OCI-LY7 (cell line): ENCODE results near the gene DST. TPM values are rescaled to one million over a fixed set of nuclear protein-coding genes. Genes with fewer than 3 reads are reported as not detected.

Experiments
- BruUV-seq: library from RNA; stranded (reverse); fragments of 400-500 nt; replicated peaks from 2 replicates; lab custom pipeline; 2021; lab: Mats Ljungman, UMichigan
- CTCF ChIA-PET: fragments of 300-600 bp; sonication (Branson Sonifier 250); formaldehyde crosslinking; loops from one replicate; lab custom pipeline; 2022; ENCODE audit warnings: antibody characterized with exemption; ENCODE audit not compliant: unreplicated experiment; lab: Charles Lee
- POLR2A ChIA-PET: fragments of 300-600 bp; sonication (Branson Sonifier 250); formaldehyde crosslinking; loops from one replicate; lab custom pipeline; 2022; ENCODE audit warnings: antibody characterized with exemption; lab: Charles Lee
- DNase-seq: peaks from one replicate; pipeline ENCODE4 v3.0.0-alpha.2; 2015; ENCODE audit warnings: low spot score
- H2AFZ ChIP-seq: fragments of 200-600 bp; sonication (generic), shearing (Covaris generic); 2 replicates; pipeline ENCODE4 v1.6.1; 2014; ENCODE audit warnings: mild to moderate bottlenecking, antibody characterized with exemption, low read length, moderate library complexity
- H3K27ac ChIP-seq: fragments of 200-600 bp; sonication (generic); 2 replicates; pipeline ENCODE4 v1.5.1; 2014; ENCODE audit warnings: mixed run types, low read depth, mild to moderate bottlenecking, moderate library complexity, low read length, inconsistent platforms; ENCODE audit not compliant: poor library complexity, severe bottlenecking
- H3K36me3 ChIP-seq: fragments of 200-600 bp; sonication (generic); 2 replicates; pipeline ENCODE4 v1.6.1; 2014; ENCODE audit warnings: mild to moderate bottlenecking, antibody characterized with exemption, low read length, moderate library complexity, mixed read lengths; ENCODE audit not compliant: insufficient read depth
- H3K4me1 ChIP-seq: fragments of 200-600 bp; sonication (generic); 2 replicates; pipeline ENCODE4 v1.5.1; 2014; ENCODE audit warnings: mild to moderate bottlenecking, low read length; ENCODE audit not compliant: insufficient read depth, poor library complexity, severe bottlenecking
- H3K4me2 ChIP-seq: fragments of 200-600 bp; sonication (generic); 2 replicates; pipeline ENCODE4 v1.6.1; 2014; ENCODE audit warnings: mild to moderate bottlenecking, low read length
- H3K4me3 ChIP-seq: fragments of 200-600 bp; sonication (generic); 2 replicates; pipeline ENCODE4 v1.5.1; 2014; ENCODE audit warnings: mild to moderate bottlenecking, low read depth, low read length; ENCODE audit not compliant: poor library complexity, severe bottlenecking
- H3K79me2 ChIP-seq: fragments of 200-600 bp; sonication (generic); 2 replicates; pipeline ENCODE4 v1.6.1; 2016; ENCODE audit warnings: low read depth, mild to moderate bottlenecking, low read length, moderate library complexity, mixed read lengths; ENCODE audit not compliant: insufficient read depth
- H3K9me2 ChIP-seq: fragments of 200-600 bp; sonication (generic); 2 replicates; pipeline ENCODE4 v1.6.1; 2016; ENCODE audit warnings: mild to moderate bottlenecking, low read length, mixed read lengths; ENCODE audit not compliant: insufficient read depth
- H3K9me3 ChIP-seq: fragments of 200-600 bp; sonication (generic); 2 replicates; pipeline ENCODE4 v1.6.1; 2014; ENCODE audit warnings: mild to moderate bottlenecking, mixed run types, low read length, mixed read lengths
- H4K20me1 ChIP-seq: fragments of 200-600 bp; sonication (generic); 2 replicates; pipeline ENCODE4 v1.6.1; 2014; ENCODE audit warnings: mild to moderate bottlenecking, antibody characterized with exemption, low read length, moderate library complexity, mixed read lengths; ENCODE audit not compliant: insufficient read depth
- CTCF ChIP-seq: fragments of 200-600 bp; sonication (generic); conservative IDR thresholded peaks from 2 replicates; pipeline ENCODE4 v1.5.1; 2014; ENCODE audit warnings: mild to moderate bottlenecking, antibody characterized with exemption, low read length, moderate library complexity, mixed read lengths
- EZH2phosphoT487 ChIP-seq: fragments of 200-600 bp; sonication (generic); IDR thresholded peaks from 2 replicates; pipeline ENCODE4 v1.6.1; 2018; ENCODE audit warnings: low read depth, borderline replicate concordance, mild to moderate bottlenecking, mixed run types, antibody characterized with exemption, low read length, moderate library complexity, mixed read lengths
- intact Hi-C: fragments of 100-400 bp; cut with micrococcal nuclease; formaldehyde crosslinking; loops from one replicate; pipeline ENCODE4 v1.10.0; 2022; ENCODE audit not compliant: unreplicated experiment
- total RNA-seq, 2 experiments: library from RNA; depleted of rRNA in 1 of 2; stranded (reverse); fragments of >200 nt in 1 of 2; shearing (Covaris generic) in 1 of 2; gene quantifications; 2 replicates each; pipeline ENCODE4 v1.2.3, GENCODE V29; 2014 to 2022

Gene DST
- total RNA-seq, 2 experiments from 2014 or later: 8.4 to 19.4 TPM

GRCh38 chr6:56528412-56528841 lies 114.3 kb downstream of the DST start:
- ChIA-PET CTCF (no interaction called here), POLR2A (interaction anchor here (0.6 to 0.9 kb wide), 3 partner anchors 14 to 565 kb away, joined by 3 read pairs; no protein-coding TSS in a partner anchor)
- H3K4me1 ChIP-seq: peaks cover 64% of the 10 kb centered on the region

GRCh38 chr6:56527934-56528333 lies 114.8 kb downstream of the DST start:
- Histone ChIP-seq H3K27ac (no peak overlapping the region), H2AFZ (no peak overlapping the region), H3K9me2 (no peaks in the 10 kb centered on the region), H3K9me3 (no peaks in the 10 kb centered on the region), H3K79me2 (peaks cover 6% of the 10 kb centered on the region; the same call in 1 of the 2 replicates), H3K4me2 (no peak overlapping the region; the same call in 1 of the 2 replicates), H3K36me3 (no peaks in the 10 kb centered on the region), H3K4me1 (peaks cover 60% of the 10 kb centered on the region), H4K20me1 (no peaks in the 10 kb centered on the region), H3K4me3 (no peak overlapping the region)
- DNase-seq: no peak
- CTCF ChIA-PET: no interaction called here
- POLR2A ChIA-PET: interaction anchor here (0.7 to 0.9 kb wide), 2 partner anchors 36 to 566 kb away, joined by 3 read pairs; no protein-coding TSS in a partner anchor
- intact Hi-C loops: no loop called here
- TF ChIP-seq EZH2phosphoT487 (no peak), CTCF (no peak)
- BruUV-seq: no TSS peak

More at GRCh38 chr6:56528412-56528841, 114.3 kb downstream of the DST start:
- no peak overlapping the region; the same call in 1 of the 2 replicates for H2AFZ ChIP-seq
- TF ChIP-seq EZH2phosphoT487 (no peak), CTCF (no peak)
- no peak overlapping the region for H3K27ac ChIP-seq
- no peak overlapping the region; the same call in 1 of the 2 replicates for H3K4me2 ChIP-seq
- H3K9me3 ChIP-seq: no peaks in the 10 kb centered on the region
- H3K36me3 ChIP-seq: no peaks in the 10 kb centered on the region
- DNase-seq: no peak
- H3K79me2 ChIP-seq: peaks cover 2% of the 10 kb centered on the region; the same call in 1 of the 2 replicates
- H3K4me3 ChIP-seq: no peak overlapping the region
- H4K20me1 ChIP-seq: no peaks in the 10 kb centered on the region
- no peaks in the 10 kb centered on the region for H3K9me2 ChIP-seq
- intact Hi-C loops: no loop called here
- no TSS peak for BruUV-seq

- TF ChIP-seq EZH2phosphoT487 (no peak), CTCF (no peak)
- POLR2A ChIA-PET: interaction anchor here (0.6 to 2.4 kb wide), 7 partner anchors 12 to 638 kb away, joined by 3 to 9 read pairs (median 7); no protein-coding TSS in a partner anchor
- CTCF ChIA-PET: interaction anchor here (1.5 kb wide), 1 partner anchor 12 kb away, joined by 4 read pairs; no protein-coding TSS in a partner anchor
- Histone ChIP-seq H3K9me3 (no peaks in the 10 kb centered on the region), H2AFZ (no peak overlapping the region; the same call in 1 of the 2 replicates), H3K79me2 (peaks cover 6% of the 10 kb centered on the region; the same call in 1 of the 2 replicates), H3K9me2 (no peaks in the 10 kb centered on the region), H4K20me1 (no peaks in the 10 kb centered on the region), H3K4me2 (peak overlapping the region; percentile 67), H3K27ac (no peak overlapping the region), H3K4me1 (peaks cover 58% of the 10 kb centered on the region), H3K36me3 (no peaks in the 10 kb centered on the region), H3K4me3 (no peak overlapping the region)
- DNase-seq: no peak
- BruUV-seq: no TSS peak
- intact Hi-C loops: no loop called here
These were observed 115.7 kb downstream of the DST start for GRCh38 chr6:56526860-56527544.
